NCI-H2107 (cell line): Measurements from ENCODE around the gene GRIP2.

Experiments used
- DNase-seq: peaks from one replicate; lab custom pipeline; 2025; lab: John Stamatoyannopoulos, UW

The GRIP2 gene

GRCh38 chr3:14466179-14466903 is 73.8 kb downstream of the GRIP2 start:
- no peak for DNase-seq

DNA sequence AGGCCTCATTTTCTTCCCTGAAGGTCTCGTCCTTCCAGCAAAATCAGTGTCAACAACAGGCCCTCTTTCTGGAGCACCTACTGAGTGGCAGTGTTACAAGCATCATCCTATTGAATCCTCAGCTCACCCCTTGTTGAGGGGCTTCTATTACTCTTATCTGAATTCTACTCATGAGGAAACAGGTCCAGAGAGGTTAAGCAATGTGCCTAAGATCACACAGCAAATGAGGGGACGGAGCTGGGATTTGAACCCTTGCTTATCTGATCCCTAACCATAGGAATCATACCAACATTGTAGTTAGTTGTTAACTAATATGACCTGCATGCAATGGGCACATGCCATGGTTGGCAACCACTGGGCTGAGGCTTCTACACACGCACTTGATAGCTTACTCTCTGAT is 74.7 kb downstream of the GRIP2 start:
- no peak for DNase-seq

GRCh38 chr3:14464521-14464920 is 75.6 kb downstream of the GRIP2 start:
- no peak for DNase-seq

- no peak for DNase-seq
These were observed 76.0 kb downstream of the GRIP2 start for GRCh38 chr3:14464141-14464465.

- no peak for DNase-seq
These were observed 76.6 kb downstream of the GRIP2 start for GRCh38 chr3:14463330-14464140.

- no peak for DNase-seq
These were observed 77.4 kb downstream of the GRIP2 start for GRCh38 chr3:14462738-14463137.

- DNase-seq, result no peak
These were observed 78.3 kb downstream of the GRIP2 start for GRCh38 chr3:14461748-14462324.

DNA sequence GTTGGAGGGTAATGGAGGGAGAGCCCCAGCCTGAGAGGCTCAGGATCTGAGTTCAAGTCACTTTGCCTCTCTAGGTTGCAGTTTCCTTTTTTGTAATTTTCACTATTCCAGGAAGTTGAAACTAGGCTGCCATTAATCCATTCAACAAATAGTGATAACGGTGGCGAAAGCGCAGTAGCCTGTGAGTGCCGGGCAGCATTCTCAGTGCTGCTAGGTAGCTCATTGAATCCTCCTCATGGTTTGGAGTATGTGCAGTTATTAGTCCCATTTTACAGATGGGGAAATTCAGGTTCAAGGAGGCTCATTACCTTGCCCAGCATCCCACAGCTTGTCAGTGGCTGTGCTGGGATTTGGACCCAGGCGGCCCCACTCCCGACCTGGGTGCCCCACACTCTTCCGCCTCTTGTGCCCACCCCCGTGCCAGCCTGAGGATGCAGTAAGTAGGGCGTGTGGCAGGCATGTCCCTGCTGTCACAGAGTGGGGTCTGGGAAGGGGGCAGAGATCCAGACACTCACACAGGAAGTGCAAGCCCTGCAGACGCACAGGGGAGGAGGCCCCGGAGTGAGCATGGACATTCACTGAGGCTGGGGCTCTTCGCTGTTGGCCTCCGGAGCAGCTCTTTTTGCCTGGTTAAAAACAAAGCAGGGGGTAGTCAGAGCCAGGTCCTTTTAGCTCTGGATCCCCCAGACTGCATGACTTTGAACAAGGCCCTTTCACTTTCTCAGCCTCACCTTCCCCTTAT is 79.0 kb downstream of the GRIP2 start:
- no peak for DNase-seq

DNA sequence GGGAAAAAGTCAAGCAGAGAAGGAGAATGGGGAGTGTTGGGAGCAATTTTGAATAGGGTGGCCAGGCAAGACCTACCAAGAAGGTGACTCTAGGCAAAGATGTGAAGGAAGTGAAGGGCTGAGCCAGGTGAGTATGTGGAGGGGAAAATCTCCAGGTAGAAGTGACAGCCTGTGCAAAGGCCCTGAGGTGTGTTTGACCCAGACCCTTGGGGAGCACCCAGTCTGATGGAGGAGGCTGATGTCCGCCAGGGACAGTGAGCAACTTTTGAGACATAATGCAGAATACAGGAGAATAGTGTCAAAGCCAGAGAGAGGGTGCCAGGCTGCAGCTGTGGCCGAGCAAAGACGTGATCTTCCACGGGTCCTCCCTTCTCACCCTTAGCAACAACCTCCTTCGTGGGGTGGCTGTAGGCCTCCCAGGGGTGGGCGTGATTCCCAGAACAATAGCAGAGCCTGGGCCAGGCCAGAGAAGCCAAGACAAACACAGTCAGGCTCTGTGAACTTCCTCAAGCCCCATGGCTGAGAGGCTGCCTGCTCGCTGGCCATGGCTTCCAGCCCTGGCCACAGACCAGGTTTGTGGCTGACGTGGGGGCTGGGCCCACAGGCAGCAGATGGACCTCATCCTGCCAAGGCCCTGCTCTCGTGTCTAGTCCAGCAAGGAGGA is 79.7 kb downstream of the GRIP2 start:
- DNase-seq, result no peak

DNA sequence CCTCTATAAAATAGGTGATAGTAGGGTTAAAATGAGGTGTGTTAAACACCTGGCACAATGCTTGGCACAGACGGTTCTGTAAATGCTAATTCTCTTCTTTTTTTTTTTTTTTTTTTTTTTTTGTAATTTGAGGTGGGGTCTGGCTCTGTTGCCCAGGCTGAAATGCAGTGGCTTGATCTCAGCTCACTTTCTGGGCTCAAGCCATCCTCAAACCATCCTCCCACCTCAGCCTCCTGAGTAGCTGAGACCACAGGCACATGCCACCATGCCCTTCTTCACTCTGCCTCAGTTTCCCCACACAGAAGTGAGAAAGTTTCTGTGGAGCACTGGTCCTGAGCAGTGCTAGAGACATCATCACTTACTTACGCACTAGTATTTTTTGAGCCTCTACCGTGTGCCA is 80.4 kb downstream of the GRIP2 start:
- no peak for DNase-seq

DNA sequence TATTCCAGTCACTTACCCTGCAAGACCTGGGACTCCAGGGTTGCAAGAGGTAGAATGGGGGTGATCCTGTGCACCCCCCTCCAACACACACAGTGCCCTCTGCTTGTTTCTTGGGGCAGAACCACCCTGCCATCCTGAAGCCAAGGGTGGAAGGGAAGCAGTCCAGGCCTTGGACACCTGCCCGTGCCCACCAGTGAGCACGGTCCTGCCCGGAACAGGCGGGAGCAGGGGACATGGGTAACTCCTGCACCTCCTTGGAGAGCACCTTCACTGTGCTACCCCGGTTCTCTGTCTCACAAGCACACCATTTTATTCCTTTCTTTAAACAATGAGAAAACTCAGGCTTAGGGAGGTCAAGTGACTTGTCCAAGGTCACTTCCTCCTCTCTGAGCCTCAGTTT is 80.8 kb downstream of the GRIP2 start:
- no peak for DNase-seq

DNA sequence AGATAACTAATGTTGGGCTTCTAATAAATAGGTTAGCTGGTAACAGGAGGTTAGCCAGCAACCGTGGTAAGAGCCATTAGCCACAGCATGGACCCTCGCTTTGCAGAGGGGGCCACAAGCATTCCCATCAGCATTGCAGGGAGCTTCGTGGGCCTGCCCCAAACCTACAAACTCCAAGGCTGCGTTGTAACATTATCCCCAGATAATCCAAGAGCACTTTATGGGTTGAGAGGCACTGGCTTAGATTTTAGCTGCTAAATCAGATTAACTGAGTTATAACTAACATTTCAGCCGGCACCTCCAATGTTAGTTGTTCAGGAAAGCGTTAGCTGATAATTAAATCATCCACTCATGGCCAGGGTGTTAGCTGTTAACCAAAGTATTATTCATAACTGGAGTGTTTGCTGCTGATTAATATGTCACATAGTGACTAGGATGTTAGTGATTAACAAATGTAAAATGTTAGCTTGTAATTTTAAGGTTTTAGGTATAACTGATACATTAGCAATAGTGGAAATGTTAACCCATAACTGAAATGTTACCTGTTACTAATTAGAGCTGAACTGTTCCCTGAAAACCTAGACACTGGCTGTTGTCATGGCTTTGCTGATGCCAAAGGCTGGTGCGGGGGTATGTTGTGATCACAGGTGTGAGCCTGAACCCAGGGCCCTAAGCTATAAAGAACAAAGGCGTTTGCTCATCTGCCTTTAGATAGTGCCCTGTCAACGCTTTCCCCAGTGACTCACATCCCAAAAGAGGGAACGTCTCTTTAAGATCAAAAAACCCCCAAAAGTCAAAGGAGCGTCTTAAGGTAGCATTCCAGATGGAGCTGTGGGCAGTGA is 81.5 kb downstream of the GRIP2 start:
- no peak for DNase-seq

- DNase-seq, result no peak
These were observed 82.1 kb downstream of the GRIP2 start for GRCh38 chr3:14457999-14458398.

GRCh38 chr3:14457481-14457880 is 82.7 kb downstream of the GRIP2 start:
- DNase-seq, result no peak

- no peak for DNase-seq
These were observed 83.3 kb downstream of the GRIP2 start for GRCh38 chr3:14456794-14457193.

- no peak for DNase-seq
These were observed 84.4 kb downstream of the GRIP2 start for GRCh38 chr3:14455571-14456317.

DNA sequence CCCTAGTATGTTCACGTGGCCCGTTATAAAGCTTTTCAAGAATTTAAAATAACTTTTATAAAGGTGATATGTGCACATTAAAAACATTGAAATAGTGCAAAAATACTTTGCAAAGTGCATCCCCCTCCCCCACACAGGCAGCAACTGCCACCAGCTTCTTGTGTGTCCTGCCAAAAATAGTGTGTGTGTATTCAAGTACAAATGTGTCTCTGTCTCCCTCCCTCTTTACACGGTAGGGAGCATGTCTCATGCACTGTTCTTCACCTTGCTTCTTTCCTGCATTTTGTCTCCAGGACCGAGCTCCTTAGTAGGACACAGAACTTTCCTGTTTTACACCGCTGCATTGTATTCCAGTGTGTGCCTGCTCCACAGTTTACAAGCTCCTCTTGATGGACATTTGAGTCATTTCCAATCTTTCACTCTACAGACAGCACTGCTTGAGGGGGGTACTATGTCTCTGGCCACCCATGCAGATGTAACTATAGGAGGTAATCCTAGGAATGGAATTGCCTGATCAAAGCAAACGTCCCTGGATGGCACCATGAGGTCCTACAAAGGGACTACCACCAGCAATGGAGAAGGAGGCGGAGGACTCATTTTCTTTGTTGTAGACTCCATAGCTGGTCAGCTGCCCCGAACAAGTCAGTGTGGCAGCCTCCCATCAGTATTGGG is 85.4 kb downstream of the GRIP2 start:
- no peak for DNase-seq

DNA sequence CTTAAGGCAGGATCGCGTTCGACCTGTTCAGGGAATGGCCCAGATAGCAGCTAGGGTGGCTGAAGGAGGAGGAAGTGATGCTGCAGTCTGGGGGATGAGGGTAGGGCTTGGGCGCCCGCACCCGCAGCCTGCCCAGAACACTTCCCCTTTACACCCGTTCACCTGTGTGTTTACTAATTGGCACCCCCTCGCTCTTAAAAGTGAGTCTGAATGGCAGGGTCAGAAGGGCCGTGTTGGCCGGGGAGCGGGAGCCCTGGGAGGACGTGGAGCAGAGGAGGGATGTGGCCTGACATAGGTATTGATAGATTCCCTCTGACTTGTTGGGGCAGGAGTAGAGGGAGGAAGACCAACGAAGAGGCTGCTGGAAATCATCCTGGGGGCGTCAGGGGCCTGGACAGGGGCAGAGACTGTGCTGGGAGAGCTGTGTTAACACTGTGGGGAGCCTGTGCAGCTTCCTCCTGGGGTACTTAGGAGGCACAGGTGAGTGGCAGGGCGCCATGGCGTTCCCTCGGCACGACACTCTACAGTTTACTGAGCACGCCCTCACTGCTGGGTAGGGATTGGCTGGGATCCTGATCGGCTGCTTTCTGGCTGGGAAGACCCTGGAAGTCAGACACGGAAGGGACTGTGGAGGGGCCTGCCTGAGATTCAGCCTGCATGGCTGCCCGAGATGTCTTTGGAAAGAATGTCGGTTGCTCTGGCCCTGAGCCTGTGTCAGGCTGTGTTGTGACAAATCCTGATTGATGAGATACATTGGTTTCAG is 86.1 kb downstream of the GRIP2 start:
- DNase-seq, result no peak
